ENCODE results near the gene FNIP1.

GRCh38 chr5:131622633-131623032, 174.2 kb downstream of the FNIP1 start:
- TF ChIP-seq YY1 (IDR thresholded peaks at IDR 0.05; ENCODE audit: low read depth) (no peak), MAX (IDR thresholded peaks at IDR 0.05) (no peak), CREB1 (IDR thresholded peaks at IDR 0.05; ENCODE audit: low read depth) (no peak), RAD21 (IDR thresholded peaks at IDR 0.05; ENCODE audit: low read depth) (no peak)
